Heart left ventricle (tissue), 16 donors: ENCODE data around the gene TMEM269. TPM values are rescaled to one million over a fixed set of nuclear protein-coding genes. Genes with fewer than 3 reads are reported as not detected.

ENCODE experiments used
- ATAC-seq, 4 donors: fragments of 200-7000 bp; cut with Tn5 transposase; one replicate each; pipeline ENCODE4 v1.9.1; 2020 to 2022; ENCODE audit warnings: moderate library complexity in 4 of 4, mild to moderate bottlenecking in 3 of 4, moderate number of reproducible peaks in 1 of 4
- DNase-seq, 5 donors: peaks; one replicate each; pipeline ENCODE4 v3.0.0-alpha.2; 2020
- H3K27ac ChIP-seq, 12 donors: fragments of 200-600 bp; sonication (generic) in 4 of 12; one replicate each; pipeline versions ENCODE4 v1.5.0 to v1.8.0; 2016 to 2022; ENCODE audit warnings: mild to moderate bottlenecking in 2 of 12
- H3K27me3 ChIP-seq, 9 donors: fragments of 200-600 bp; sonication (generic) in 2 of 9; one replicate each; pipeline versions ENCODE4 v1.5.1 to v1.8.0; 2016 to 2022; ENCODE audit warnings: mild to moderate bottlenecking in 3 of 9
- H3K36me3 ChIP-seq, 9 donors: fragments of 200-600 bp; sonication (generic) in 2 of 9; one replicate each; pipeline versions ENCODE4 v1.5.0 to v1.8.0; 2018 to 2022; ENCODE audit warnings: mild to moderate bottlenecking in 2 of 9
- H3K4me1 ChIP-seq, 12 donors: fragments of 200-600 bp; sonication (generic) in 4 of 12; one replicate each; pipeline versions ENCODE4 v1.5.0 to v1.8.0; 2016 to 2022; ENCODE audit warnings: mild to moderate bottlenecking in 3 of 12
- H3K4me3 ChIP-seq, 12 donors: fragments of 200-600 bp; sonication (generic) in 4 of 12; one replicate each; pipeline versions ENCODE4 v1.5.0 to v1.8.0; 2017 to 2022; ENCODE audit warnings: mild to moderate bottlenecking in 9 of 12, moderate library complexity in 4 of 12
- H3K9me3 ChIP-seq, 12 donors: fragments of 200-600 bp; sonication (generic) in 4 of 12; one replicate each; pipeline versions ENCODE4 v1.5.0 to v1.8.0; 2016 to 2022; ENCODE audit warnings: mild to moderate bottlenecking in 1 of 12
- POLR2A ChIP-seq, 2 donors: fragments of 450-650 bp; IDR thresholded peaks; one replicate each; pipeline ENCODE4 v1.6.1; 2017; ENCODE audit warnings: antibody characterized with exemption in 2 of 2, mild to moderate bottlenecking in 2 of 2, moderate library complexity in 2 of 2
- WGBS, 4 donors: extraction: QIAGEN DNeasy Blood & Tissue Kit in 2 of 4; methylation state at CpG; one replicate each; pipeline versions ENCODE4 v1.1.5 to v1.1.7; 2013 to 2018; 5-methylcytosine and 5-hydroxymethylcytosine counted together
- intact Hi-C, 10 donors: fragments of 100-400 bp; cut with DNase I; formaldehyde crosslinking; loops; one replicate each; pipeline versions ENCODE4 v1.11.1 to v1.14.2; 2022
- long read RNA-seq, 3 donors: library from polyadenylated mRNA; unstranded; transcript quantifications; one replicate each; pipeline ENCODE4 v2.0.0, GENCODE V29; 2020 to 2021
- polyA plus RNA-seq, 2 donors: library from polyadenylated mRNA; stranded (reverse); fragments of 200-250 nt; gene quantifications; one replicate each; pipeline ENCODE4 v1.2.3, GENCODE V29; 2013
- total RNA-seq, 9 donors: library from RNA; depleted of rRNA in 2 of 9; stranded (reverse); fragments of >200 nt in 2 of 9; fragmentation: NEBNext Ultra II Directional in 3 of 9; extraction: Animal tissue kit (Norgen Biotek cat#: 25700) in 3 of 9; gene quantifications; one replicate each; pipeline versions ENCODE4 v1.1.0 to v1.2.4, GENCODE V29; 2016 to 2023
- TF ChIP-seq, protein P1 (sequence below), 12 donors: fragments of 200-600 bp; sonication (generic) in 4 of 12; IDR thresholded peaks; one replicate each; pipeline versions ENCODE4 v1.5.0 to v1.8.0; 2018 to 2022; ENCODE audit warnings: antibody characterized with exemption in 12 of 12, mild to moderate bottlenecking in 5 of 12
- donor health status: ischemic (EF 13 %, LVEDD 7.1; RV severe dilation, severe dysfunction).
- donor health status: healthy with polysubstance abuse.
- donor health status: DM: no; HTN: yes; CAD: no.
- donor health status: DM: no; HTN: no; CAD: no.
- donor health status: ischemic (EF 25% LVEDD 6.9; RV normal size, moderate dysfunction).
- donor health status: ischemic (EF 25% LVEDD 5.7; RV mildly dilated, moderate dysfunction).
- donor health status: healthy.
- donor health status: DM: yes; HTN: yes; CAD: no.
- donor health status: ischemic (EF 35%, LVEDD 5.7; RV mildly dilated, moderate dysfunction).
- donor health status: nonischemic (EF 11% LVEDD 7.7; RV severe dilation, severe dysfunction).
- donor health status: DM: yes; HTN: yes; CAD: no.
- donor health status: PGD.
- donor health status: ischemic (EF 29% LVEDD 5.4; RV normal size, mild dysfunction).
- donor health status: nonischemic (EF 23%, LVEDD 6.1; RV moderate dilation, normal function).

Gene TMEM269, protein sequence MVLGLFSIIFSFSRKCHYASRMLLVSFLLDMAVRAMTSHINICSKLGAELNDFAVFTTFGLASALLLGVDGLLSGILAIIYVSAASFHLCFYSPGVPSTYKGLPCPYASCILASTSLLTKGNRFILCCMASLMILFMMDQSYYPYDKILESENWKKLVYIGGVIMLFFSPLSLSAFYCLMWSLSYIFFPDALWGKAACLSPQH
- under 1 TPM in 3 of 9 donors, not detected in 6; 0.06 to 0.19 (median 0.07) TPM for total RNA-seq
- polyA plus RNA-seq = not detected
- long read RNA-seq, donor 1 = 0 reads
- long read RNA-seq, donor 2 = 0 reads
- long read RNA-seq, donor 3 = 0 reads

GRCh38 chr1:42784946-42785693, at the start of gene TMEM269:
Gene TMEM269, plus strand, starts transcription at chr1:42784991. Its CDS starts 4,903 bp downstream, at chr1:42789894.
- ATAC-seq (peak; percentile 17 to 47 (median 42)), DNase-seq (peak in 3 of 5 donors; percentile 40 to 66 (median 51))
- WGBS, 4 donors = 10 to 16% (median 13%) methylated on average over 32 to 54 of the region's 54 CpGs
- TF ChIP-seq, protein P1, sequence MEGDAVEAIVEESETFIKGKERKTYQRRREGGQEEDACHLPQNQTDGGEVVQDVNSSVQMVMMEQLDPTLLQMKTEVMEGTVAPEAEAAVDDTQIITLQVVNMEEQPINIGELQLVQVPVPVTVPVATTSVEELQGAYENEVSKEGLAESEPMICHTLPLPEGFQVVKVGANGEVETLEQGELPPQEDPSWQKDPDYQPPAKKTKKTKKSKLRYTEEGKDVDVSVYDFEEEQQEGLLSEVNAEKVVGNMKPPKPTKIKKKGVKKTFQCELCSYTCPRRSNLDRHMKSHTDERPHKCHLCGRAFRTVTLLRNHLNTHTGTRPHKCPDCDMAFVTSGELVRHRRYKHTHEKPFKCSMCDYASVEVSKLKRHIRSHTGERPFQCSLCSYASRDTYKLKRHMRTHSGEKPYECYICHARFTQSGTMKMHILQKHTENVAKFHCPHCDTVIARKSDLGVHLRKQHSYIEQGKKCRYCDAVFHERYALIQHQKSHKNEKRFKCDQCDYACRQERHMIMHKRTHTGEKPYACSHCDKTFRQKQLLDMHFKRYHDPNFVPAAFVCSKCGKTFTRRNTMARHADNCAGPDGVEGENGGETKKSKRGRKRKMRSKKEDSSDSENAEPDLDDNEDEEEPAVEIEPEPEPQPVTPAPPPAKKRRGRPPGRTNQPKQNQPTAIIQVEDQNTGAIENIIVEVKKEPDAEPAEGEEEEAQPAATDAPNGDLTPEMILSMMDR (IDR thresholded peaks at IDR 0.05) = no peak
- no peak for TF ChIP-seq POLR2A (IDR thresholded peaks at IDR 0.05)
- Histone ChIP-seq H3K9me3 (no peaks in the 10 kb centered on the region), H3K27me3 (no peaks in the 10 kb centered on the region), H3K27ac (no peak within 1 kb of the TSS), H3K36me3 (peaks cover 0 to 28% (median 18%) of the 10 kb centered on the region in 9 donors), H3K4me1 (peaks cover 0 to 19% (median 8%) of the 10 kb centered on the region in 12 donors), H3K4me3 (peak within 1 kb of the TSS in 11 of 12 donors; percentile 19 to 59 (median 50))
- intact Hi-C loops = loop anchor here in 1 of 10 donors (10.0 kb wide), 1 partner anchor 120 kb away; no protein-coding TSS in a partner anchor

DNA sequence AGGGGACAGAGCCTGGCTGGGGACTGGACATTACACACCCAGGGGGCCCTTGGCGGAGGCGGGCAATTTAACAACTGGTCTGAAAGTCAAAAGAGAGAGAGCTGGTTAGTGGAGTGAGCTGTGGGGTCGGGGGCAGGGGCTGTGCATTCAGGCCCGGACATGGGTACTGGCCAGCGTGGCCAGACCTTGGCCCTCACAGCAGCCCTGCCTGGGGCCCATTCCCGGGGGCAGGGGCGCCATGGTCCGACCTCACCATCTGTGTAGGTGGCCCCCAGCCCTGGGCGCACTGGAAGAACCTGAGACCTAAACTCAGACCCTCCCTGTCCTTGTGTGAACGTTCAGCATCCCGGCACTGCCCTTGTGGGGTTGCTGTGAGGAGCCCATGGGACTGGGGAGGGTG, 49.7 kb upstream of the TMEM269 start:
- Histone ChIP-seq H3K4me3 (no peak overlapping the region), H3K9me3 (no peaks in the 10 kb centered on the region), H3K4me1 (peaks cover 0 to 18% (median 0%) of the 10 kb centered on the region in 12 donors), H3K27ac (no peak overlapping the region), H3K27me3 (no peaks in the 10 kb centered on the region), H3K36me3 (no peaks in the 10 kb centered on the region)
- ATAC-seq = no peak
- WGBS, 4 donors = 84 to 92% (median 86%) methylated on average over 4 to 11 of the region's 11 CpGs
- DNase-seq = no peak
- TF ChIP-seq, protein P1 (IDR thresholded peaks at IDR 0.05) = no peak
- no peak for TF ChIP-seq POLR2A (IDR thresholded peaks at IDR 0.05)
- intact Hi-C loops = no loop called here

DNA sequence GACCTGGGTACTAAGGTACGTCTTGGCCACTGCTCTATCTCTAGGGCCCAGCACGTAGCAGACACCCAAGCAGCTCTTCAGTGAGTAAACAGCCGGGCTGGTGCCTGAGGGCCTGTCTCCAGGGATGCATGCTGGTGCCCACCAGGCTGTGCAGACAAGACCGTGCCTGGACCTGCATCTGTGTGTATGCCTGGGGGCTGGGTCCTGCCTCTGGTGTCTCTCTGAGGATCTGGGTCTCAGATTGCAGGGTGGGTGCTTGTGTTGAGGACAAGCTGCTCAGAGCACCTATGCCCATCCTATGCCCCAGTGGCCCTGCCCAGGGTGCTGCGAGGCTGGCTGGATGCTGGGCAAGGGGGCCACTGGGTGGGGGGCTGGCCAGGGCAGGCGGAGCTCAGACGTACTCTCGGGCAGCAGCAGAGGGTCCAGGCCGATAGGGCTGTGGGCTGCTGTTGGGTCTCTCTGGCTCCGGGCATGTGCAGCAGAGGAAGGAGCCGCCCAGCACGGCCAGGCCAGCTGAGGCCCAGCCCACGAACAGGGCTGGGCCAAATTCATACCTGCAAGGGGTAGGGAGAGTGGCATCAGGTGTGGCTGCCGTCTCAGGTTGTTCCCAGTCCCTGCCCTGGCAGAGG, 49.2 kb upstream of the TMEM269 start:
- Histone ChIP-seq H3K27ac (no peak overlapping the region), H3K9me3 (no peaks in the 10 kb centered on the region), H3K36me3 (no peaks in the 10 kb centered on the region), H3K27me3 (no peaks in the 10 kb centered on the region), H3K4me1 (peaks cover 0 to 18% (median 0%) of the 10 kb centered on the region in 12 donors), H3K4me3 (no peak overlapping the region)
- intact Hi-C loops = no loop called here
- TF ChIP-seq, protein P1 (IDR thresholded peaks at IDR 0.05) = no peak
- TF ChIP-seq POLR2A (IDR thresholded peaks at IDR 0.05) = no peak
- no peak for ATAC-seq
- no peak for DNase-seq
- 70 to 91% (median 86%) methylated on average over 3 to 14 of the region's 14 CpGs for WGBS, 4 donors

- Histone ChIP-seq H3K27me3 (no peaks in the 10 kb centered on the region), H3K4me1 (peaks cover 0 to 18% (median 0%) of the 10 kb centered on the region in 12 donors), H3K36me3 (no peaks in the 10 kb centered on the region), H3K4me3 (no peak overlapping the region), H3K27ac (no peak overlapping the region), H3K9me3 (no peaks in the 10 kb centered on the region)
- intact Hi-C loops = no loop called here
- 57 to 100% (median 71%) methylated on average over 1 to 4 of the region's 4 CpGs for WGBS, 4 donors
- ATAC-seq = no peak
- no peak for DNase-seq
- no peak for TF ChIP-seq POLR2A (IDR thresholded peaks at IDR 0.05)
- TF ChIP-seq, protein P1 (IDR thresholded peaks at IDR 0.05) = peak in 2 of 12 donors; percentile 6
These were observed 48.6 kb upstream of the TMEM269 start for GRCh38 chr1:42736152-42736551.
